ENCODE measurements around the gene HRAS. TPM values are rescaled to one million over a fixed set of nuclear protein-coding genes. Genes with fewer than 3 reads are reported as not detected.
"Not testable (repeated sequence)": the region's sequence is repeated elsewhere in the genome, so short reads cannot be mapped to it uniquely, and the experiment has no call there.

Gene HRAS
- total RNA-seq, 4 donors from 2014 or later, result 17.1 to 50.0 (median 37.6) TPM

- intact Hi-C loops (cut with DNase I; ENCODE audit: low total_unique reads), result loop anchor here (1.0 to 2.0 kb wide), 4 partner anchors 41 to 119 kb away; partner anchors contain the start of genes DEAF1, HRAS and TMEM80
- Histone ChIP-seq H3K27me3 (no peaks in the 10 kb centered on the region), H3K9me3 (no peaks in the 10 kb centered on the region), H3K4me1 (peaks cover 42 to 62% of the 10 kb centered on the region in 2 donors), H3K27ac (peak within 1 kb of the TSS; percentile 94 to 99 (median 96)), H3K4me3 (peak within 1 kb of the TSS; percentile 75 to 99 (median 80)), H3K36me3 (no peaks in the 10 kb centered on the region)
- ATAC-seq (peak; percentile 93 to 97), DNase-seq (peak; percentile 93 to 95)
- in situ Hi-C loops (cut with MboI; ENCODE audit: low sequenced_read_pairs in 4 of 4), result no loop called here
- peak; percentile 89 to 94 for TF ChIP-seq POLR2A (IDR thresholded peaks at IDR 0.05)
- TF ChIP-seq CTCF (IDR thresholded peaks at IDR 0.05 in 4 of 5, conservative IDR thresholded peaks at IDR 0.05 in 1 of 5), result no peak
Measured at GRCh38 chr11:575996-576768, 40.8 kb upstream of the HRAS start, which contains the start of gene PHRF1. Gene PHRF1 (plus strand): TSS chr11:576470. CDS start chr11:581513, 5,043 bp downstream.

GRCh38 chr11:575313-575995 is 40.1 kb upstream of the HRAS start:
- intact Hi-C loops (cut with DNase I; ENCODE audit: low total_unique reads) (no loop called here), in situ Hi-C loops (cut with MboI; ENCODE audit: low sequenced_read_pairs in 4 of 4) (no loop called here)
- Histone ChIP-seq H3K36me3 (no peaks in the 10 kb centered on the region), H3K27ac (peak overlapping the region; percentile 80 to 88 (median 82)), H3K27me3 (no peaks in the 10 kb centered on the region), H3K9me3 (no peaks in the 10 kb centered on the region), H3K4me3 (peak overlapping the region; percentile 70 to 99 (median 73)), H3K4me1 (peaks cover 36 to 55% of the 10 kb centered on the region in 2 donors)
- TF ChIP-seq POLR2A (IDR thresholded peaks at IDR 0.05), result peak in 1 of 2 donors; percentile 60
- no peak for TF ChIP-seq CTCF (IDR thresholded peaks at IDR 0.05 in 4 of 5, conservative IDR thresholded peaks at IDR 0.05 in 1 of 5)
- ATAC-seq, result peak; percentile 39 to 49
- no peak for DNase-seq

GRCh38 chr11:574632-575312 is 39.4 kb upstream of the HRAS start:
- ATAC-seq (peak in 1 of 2 donors; percentile 1), DNase-seq (no peak)
- Histone ChIP-seq H3K4me3 (peak overlapping the region; percentile 70 to 99 (median 73)), H3K9me3 (no peaks in the 10 kb centered on the region), H3K36me3 (no peaks in the 10 kb centered on the region), H3K27ac (peak overlapping the region in 3 of 4 donors; percentile 80 to 88 (median 82)), H3K4me1 (peaks cover 30 to 48% of the 10 kb centered on the region in 2 donors), H3K27me3 (no peaks in the 10 kb centered on the region)
- TF ChIP-seq POLR2A (IDR thresholded peaks at IDR 0.05), result no peak
- no peak for TF ChIP-seq CTCF (IDR thresholded peaks at IDR 0.05 in 4 of 5, conservative IDR thresholded peaks at IDR 0.05 in 1 of 5)
- in situ Hi-C loops (cut with MboI; ENCODE audit: low sequenced_read_pairs in 4 of 4) (loop anchor here (25.0 kb wide), 2 partner anchors 138 to 163 kb away; partner anchors contain the start of genes EPS8L2 (in 3 of the 4) and TALDO1 (in 1 of the 4)), intact Hi-C loops (cut with DNase I; ENCODE audit: low total_unique reads) (no loop called here)

GRCh38 chr11:574031-574570 is 38.7 kb upstream of the HRAS start:
- peak overlapping the region in 2 of 4 donors; percentile 73 to 99 for H3K4me3 ChIP-seq
- peaks cover 31 to 46% of the 10 kb centered on the region in 2 donors for H3K4me1 ChIP-seq
- in situ Hi-C loops (cut with MboI; ENCODE audit: low sequenced_read_pairs in 4 of 4), result loop anchor here (25.0 kb wide), 2 partner anchors 138 to 163 kb away; partner anchors contain the start of genes EPS8L2 (in 3 of the 4) and TALDO1 (in 1 of the 4)
- ATAC-seq; intact Hi-C loops (cut with DNase I; ENCODE audit: low total_unique reads); H3K27me3 ChIP-seq; H3K36me3 ChIP-seq; DNase-seq; H3K9me3 ChIP-seq: not testable (repeated sequence)
- peak overlapping the region; percentile 10 to 82 (median 34) for H3K27ac ChIP-seq
